SU-DHL-6 (cell line): ENCODE data around the gene BBS2.

Source experiments
- H2AFZ ChIP-seq: fragments of 200-600 bp; sonication (generic); 2 replicates; pipeline ENCODE4 v1.6.1; 2014; ENCODE audit warnings: low read depth, mild to moderate bottlenecking, moderate library complexity, mixed read lengths, antibody characterized with exemption, low read length; ENCODE audit not compliant: severe bottlenecking
- H3F3A ChIP-seq: fragments of 200-600 bp; shearing (Covaris generic); 2 replicates; pipeline ENCODE4 v1.6.0; 2016; ENCODE audit warnings: antibody characterized with exemption, mild to moderate bottlenecking; ENCODE audit not compliant: insufficient read depth
- H3K27ac ChIP-seq: fragments of 200-600 bp; sonication (generic); 2 replicates; pipeline ENCODE4 v1.5.1; 2016; ENCODE audit warnings: low read depth, mild to moderate bottlenecking, low read length, moderate library complexity, mixed read lengths
- H3K27me3 ChIP-seq: fragments of 200-600 bp; sonication (generic), shearing (Covaris generic); 2 replicates; pipeline ENCODE4 v1.6.0; 2014; ENCODE audit warnings: mild to moderate bottlenecking, low read length
- H3K36me3 ChIP-seq: fragments of 200-600 bp; sonication (generic); 2 replicates; pipeline ENCODE4 v1.6.1; 2014; ENCODE audit warnings: mild to moderate bottlenecking, low read length, mixed read lengths
- H3K4me2 ChIP-seq: fragments of 300-600, 200-600 bp; shearing (Covaris generic), sonication (generic); 2 replicates; pipeline ENCODE4 v1.6.0; 2014; ENCODE audit warnings: low read length, low read depth, mild to moderate bottlenecking; ENCODE audit not compliant: poor library complexity, severe bottlenecking
- H3K4me3 ChIP-seq: fragments of 200-600 bp; sonication (generic); 2 replicates; pipeline ENCODE4 v1.5.1; 2014; ENCODE audit warnings: antibody characterized with exemption, low read length, mild to moderate bottlenecking, mixed read lengths; ENCODE audit not compliant: insufficient read depth, poor library complexity, severe bottlenecking
- H3K79me2 ChIP-seq: fragments of 200-600 bp; sonication (generic); 2 replicates; pipeline ENCODE4 v1.6.1; 2014; ENCODE audit warnings: mild to moderate bottlenecking, low read length, moderate library complexity; ENCODE audit not compliant: insufficient read depth
- H3K9ac ChIP-seq: fragments of 200-600 bp; sonication (generic); 2 replicates; pipeline ENCODE4 v1.7.0; 2014; ENCODE audit warnings: mild to moderate bottlenecking, low read length
- H3K9me2 ChIP-seq: fragments of 200-600 bp; sonication (generic); replicated peaks from 2 replicates; pipeline ENCODE4 v1.6.1; 2014; ENCODE audit warnings: low read length; ENCODE audit not compliant: insufficient read depth
- H3K9me3 ChIP-seq: fragments of 200-600 bp; sonication (generic); 2 replicates; pipeline ENCODE4 v1.6.1; 2014; ENCODE audit warnings: low read length, mixed read lengths; ENCODE audit not compliant: insufficient read depth
- H4K20me1 ChIP-seq: fragments of 200-600 bp; sonication (generic); 2 replicates; pipeline ENCODE4 v1.6.1; 2014; ENCODE audit warnings: low read depth, mild to moderate bottlenecking, antibody characterized with exemption, low read length, moderate library complexity, mixed read lengths
- CTCF ChIP-seq: fragments of 200-600 bp; sonication (generic); IDR thresholded peaks from one replicate; pipeline ENCODE4 v1.5.1; 2017; ENCODE audit warnings: antibody characterized with exemption, mild to moderate bottlenecking, low read length, moderate library complexity; ENCODE audit not compliant: insufficient read depth, poor library complexity, severe bottlenecking
- EZH2phosphoT487 ChIP-seq: fragments of 200-600 bp; sonication (generic), shearing (Covaris generic); conservative IDR thresholded peaks from 2 replicates; pipeline ENCODE4 v1.6.1; 2018; ENCODE audit warnings: mild to moderate bottlenecking, antibody characterized with exemption, low read length, moderate library complexity, mixed read lengths

The BBS2 gene

GRCh38 chr16:56512025-56512424 is 7.8 kb downstream of the BBS2 start:
- Histone ChIP-seq H3K9me3 (no peaks in the 10 kb centered on the region), H3F3A (no peaks in the 10 kb centered on the region), H4K20me1 (no peaks in the 10 kb centered on the region), H3K27me3 (no peaks in the 10 kb centered on the region), H3K9ac (no peak overlapping the region), H3K9me2 (no peaks in the 10 kb centered on the region), H3K4me3 (no peak overlapping the region), H3K79me2 (no peaks in the 10 kb centered on the region), H2AFZ (no peak overlapping the region), H3K4me2 (no peak overlapping the region), H3K36me3 (no peaks in the 10 kb centered on the region), H3K27ac (no peak overlapping the region)
- TF ChIP-seq CTCF (no peak), EZH2phosphoT487 (no peak)

GRCh38 chr16:56510544-56510943 is 9.3 kb downstream of the BBS2 start:
- Histone ChIP-seq H3K79me2 (no peaks in the 10 kb centered on the region), H2AFZ (no peak overlapping the region), H3K27me3 (no peaks in the 10 kb centered on the region), H3K4me3 (no peak overlapping the region), H3F3A (no peaks in the 10 kb centered on the region), H3K27ac (no peak overlapping the region), H4K20me1 (no peaks in the 10 kb centered on the region), H3K9me3 (no peaks in the 10 kb centered on the region), H3K9ac (no peak overlapping the region), H3K9me2 (no peaks in the 10 kb centered on the region), H3K4me2 (no peak overlapping the region), H3K36me3 (0 out of 2 replicates have a peak, but pooled peaks cover under 1% of the 10 kb centered on the region)
- TF ChIP-seq EZH2phosphoT487 (no peak), CTCF (no peak)

GRCh38 chr16:56506941-56507340 is 12.9 kb downstream of the BBS2 start:
- Histone ChIP-seq H4K20me1 (no peaks in the 10 kb centered on the region), H3K27ac (no peak overlapping the region), H2AFZ (no peak overlapping the region), H3K9me2 (no peaks in the 10 kb centered on the region), H3K4me3 (no peak overlapping the region), H3K9ac (no peak overlapping the region), H3K27me3 (no peaks in the 10 kb centered on the region), H3K79me2 (no peaks in the 10 kb centered on the region), H3K4me2 (no peak overlapping the region), H3K9me3 (no peaks in the 10 kb centered on the region), H3F3A (no peaks in the 10 kb centered on the region), H3K36me3 (0 out of 2 replicates have a peak, but pooled peaks cover 3% of the 10 kb centered on the region)
- TF ChIP-seq EZH2phosphoT487 (no peak), CTCF (no peak)
